Measurements from ENCODE around the gene MAP2. TPM values are rescaled to one million over a fixed set of nuclear protein-coding genes. Genes with fewer than 3 reads are reported as not detected.

The MAP2 gene
- total and polyA plus RNA-seq, 2 donors (not counting 1 experiment from before 2014, with no cell fraction given): 1.8 to 3.0 TPM

DNA sequence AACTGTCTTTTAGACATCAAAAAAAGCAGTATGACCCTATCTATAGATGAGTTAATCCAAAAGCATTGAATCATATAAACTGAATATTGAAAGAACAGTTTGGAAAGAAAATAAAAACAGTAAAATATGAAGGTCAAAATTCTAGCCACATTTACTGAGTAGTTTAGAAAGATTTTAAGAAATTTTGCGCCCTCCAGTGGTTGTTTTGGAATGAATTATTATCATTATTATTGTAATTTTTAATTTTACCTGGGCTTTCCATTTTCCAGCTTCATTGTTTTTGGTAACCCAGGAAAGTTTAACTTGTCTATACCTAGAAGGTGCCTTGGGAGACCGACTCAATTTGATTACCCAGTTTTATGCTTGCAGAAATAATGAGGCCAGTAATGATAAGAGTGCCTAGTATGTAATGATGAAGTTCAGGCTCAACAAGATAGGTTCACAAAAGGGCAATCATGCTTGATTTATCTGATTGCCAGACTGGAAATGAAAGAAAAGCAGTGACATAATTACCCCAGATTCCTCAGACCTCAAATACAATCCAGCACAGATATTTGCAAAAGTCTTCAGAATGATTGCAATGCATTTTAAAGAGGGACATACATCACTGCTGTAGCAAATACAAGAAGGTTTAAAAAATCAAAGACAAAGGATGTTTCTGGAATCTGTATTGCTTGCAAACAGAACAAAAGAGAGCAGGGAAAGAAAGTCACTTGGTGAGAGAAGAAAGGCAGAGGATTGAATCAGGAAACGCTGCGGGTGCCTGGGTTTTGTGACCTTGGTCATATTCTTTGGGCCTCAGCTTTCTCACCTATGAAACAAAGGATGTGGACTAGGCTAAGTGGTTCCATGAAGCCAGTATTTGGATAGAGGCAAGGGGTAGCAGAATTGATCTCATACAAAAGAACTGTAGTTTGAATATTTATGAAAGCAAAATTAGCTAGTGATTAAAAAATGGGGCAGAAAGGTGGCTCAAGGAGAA lies 153.8 kb downstream of the MAP2 start:
- ATAC-seq (ENCODE audit: low read depth) (no peak), DNase-seq (peak; percentile 30)
- H2AFZ ChIP-seq (ENCODE audit: insufficient read depth, low read depth, low read length, poor library complexity, severe bottlenecking): no peak overlapping the region
- Mint-ChIP-seq H3K9me3 (ENCODE audit: insufficient read depth) (no peaks in the 10 kb centered on the region), H3K27me3 (no peaks in the 10 kb centered on the region), H3K4me1 (peaks cover 11% of the 10 kb centered on the region), H3K27ac (no peak overlapping the region), H3K4me3 (no peak overlapping the region)
- H4K20me1 ChIP-seq (ENCODE audit: control insufficient read depth, insufficient read depth, low read length, poor library complexity, severe bottlenecking): no peaks in the 10 kb centered on the region
- H3K79me2 ChIP-seq (ENCODE audit: control insufficient read depth, insufficient read depth, low read length): no peaks in the 10 kb centered on the region
- CTCF ChIA-PET: interaction anchor here (0.7 to 5.1 kb wide), 11 partner anchors 10 to 1194 kb away, joined by 3 to 84 read pairs (median 3); partner anchors contain the start of gene MAP2
- peak; percentile 76 for TF ChIP-seq CTCF (IDR thresholded peaks at IDR 0.05)
- no peak for TF ChIP-seq EZH2 (IDR thresholded peaks at IDR 0.05; ENCODE audit: borderline replicate concordance, insufficient read depth, low read depth, low read length, poor library complexity, severe bottlenecking)
- intact Hi-C loops (cut with micrococcal nuclease): loop anchor here (1.0 to 2.0 kb wide), 2 partner anchors 153 to 243 kb away; partner anchors contain the start of gene MAP2
- no peak overlapping the region for H3K9ac ChIP-seq (ENCODE audit: low read length)
- H3K36me3 ChIP-seq (replicated peaks in 1 of 2; ENCODE audit: control extremely low read depth in 1 of 2, control insufficient read depth in 1 of 2, extremely low read depth in 1 of 2, insufficient read depth in 2 of 2, low read length in 1 of 2): no peaks in the 10 kb centered on the region
- WGBS (ENCODE audit: insufficient coverage): 93% methylated on average over 2 of the region's 4 CpGs
- H3K4me2 ChIP-seq (replicated peaks; ENCODE audit: low read depth, low read length, poor library complexity, severe bottlenecking): no peak overlapping the region
- H3K27me3 ChIP-seq (replicated peaks in 1 of 4; ENCODE audit: control extremely low read depth in 1 of 4, control insufficient read depth in 3 of 4, insufficient read depth in 4 of 4, low read length in 3 of 4): no peaks in the 10 kb centered on the region
- no peak overlapping the region for H3K27ac ChIP-seq (ENCODE audit: low read length in 2 of 2)
- H3K4me3 ChIP-seq (ENCODE audit: control extremely low read depth in 1 of 5, extremely low read depth in 1 of 5, insufficient read depth in 1 of 5, low read depth in 2 of 5, low read length in 4 of 5): no peak overlapping the region
- peaks cover 6% of the 10 kb centered on the region in 2 donors for H3K4me1 ChIP-seq (ENCODE audit: control insufficient read depth in 2 of 2, insufficient read depth in 2 of 2, low read length in 2 of 2)
- no peaks in the 10 kb centered on the region for H3K9me3 ChIP-seq (ENCODE audit: control extremely low read depth in 1 of 3, control insufficient read depth in 2 of 3, insufficient read depth in 1 of 3, low read length in 2 of 3)
- POLR2A ChIA-PET: interaction anchor here (0.7 kb wide), 1 partner anchor 94 kb away, joined by 3 read pairs; no protein-coding TSS in a partner anchor

Data from B cell (primary cell).